VCaP (cell line): Measurements from ENCODE around the gene AKR7A2.
"Not testable (repeated sequence)": the region's sequence is repeated elsewhere in the genome, so short reads cannot be mapped to it uniquely, and the experiment has no call there.

Source experiments
- H3K27ac ChIP-seq: fragments of 450-650 bp; 2 replicates; pipeline ENCODE4 v1.5.1; 2017
- CTCF ChIP-seq: fragments of 450-650 bp; conservative IDR thresholded peaks from 2 replicates; pipeline ENCODE4 v1.5.1; 2017; ENCODE audit warnings: mild to moderate bottlenecking, moderate library complexity

The AKR7A2 gene

GRCh38 chr1:19273106-19273843 lies 38.7 kb downstream of the AKR7A2 start:
- TF ChIP-seq CTCF: no peak
- no peak overlapping the region for H3K27ac ChIP-seq

- no peak for TF ChIP-seq CTCF
- no peak overlapping the region for H3K27ac ChIP-seq
Measured at GRCh38 chr1:19272064-19272463, 39.9 kb downstream of the AKR7A2 start.

GRCh38 chr1:19270343-19270730 lies 41.6 kb downstream of the AKR7A2 start:
- not testable (repeated sequence) for H3K27ac ChIP-seq

- not testable (repeated sequence) for H3K27ac ChIP-seq
Measured at GRCh38 chr1:19269427-19270342, 42.3 kb downstream of the AKR7A2 start.

GRCh38 chr1:19268445-19268844 lies 43.5 kb downstream of the AKR7A2 start:
- no peak overlapping the region for H3K27ac ChIP-seq
- no peak for TF ChIP-seq CTCF

GRCh38 chr1:19262744-19263143 lies 49.2 kb downstream of the AKR7A2 start:
- no peak for TF ChIP-seq CTCF
- H3K27ac ChIP-seq: no peak overlapping the region

- TF ChIP-seq CTCF: no peak
- no peak overlapping the region for H3K27ac ChIP-seq
Measured at GRCh38 chr1:19262047-19262446, 49.9 kb downstream of the AKR7A2 start.

GRCh38 chr1:19260211-19261138 lies 51.5 kb downstream of the AKR7A2 start:
- H3K27ac ChIP-seq: no peak overlapping the region
- no peak for TF ChIP-seq CTCF
